ENCODE measurements around the gene CDKAL1. TPM values are rescaled to one million over a fixed set of nuclear protein-coding genes. Genes with fewer than 3 reads are reported as not detected.
A peak's percentile ranks its signal among the peaks of the same experiment; 100 is the strongest.
"Not testable (repeated sequence)": the region's sequence is repeated elsewhere in the genome, so short reads cannot be mapped to it uniquely, and the experiment has no call there.

The CDKAL1 gene
- total RNA-seq, 1 donor from 2014 or later = 11.8 TPM

DNA sequence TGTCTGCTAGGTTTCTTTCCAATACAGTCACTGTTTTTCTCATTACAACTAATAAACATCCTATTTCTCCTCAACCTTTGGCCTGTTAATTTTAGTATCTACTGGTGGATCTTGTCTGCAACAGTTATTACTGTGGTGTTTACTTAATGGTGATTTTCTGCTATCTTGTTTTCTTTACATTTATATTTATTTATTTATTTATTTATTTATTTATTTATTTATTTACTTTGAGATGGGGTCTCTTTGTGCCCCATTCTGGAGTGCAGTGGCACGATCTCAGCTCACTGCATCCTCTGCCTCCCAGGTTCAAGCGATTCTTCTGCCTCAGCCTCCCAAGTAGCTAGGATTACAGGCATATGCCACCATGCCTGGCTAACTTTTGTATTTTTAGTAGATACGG is 15.1 kb downstream of the CDKAL1 start:
- DNase-seq (ENCODE audit: low read depth) = not testable (repeated sequence)

DNA sequence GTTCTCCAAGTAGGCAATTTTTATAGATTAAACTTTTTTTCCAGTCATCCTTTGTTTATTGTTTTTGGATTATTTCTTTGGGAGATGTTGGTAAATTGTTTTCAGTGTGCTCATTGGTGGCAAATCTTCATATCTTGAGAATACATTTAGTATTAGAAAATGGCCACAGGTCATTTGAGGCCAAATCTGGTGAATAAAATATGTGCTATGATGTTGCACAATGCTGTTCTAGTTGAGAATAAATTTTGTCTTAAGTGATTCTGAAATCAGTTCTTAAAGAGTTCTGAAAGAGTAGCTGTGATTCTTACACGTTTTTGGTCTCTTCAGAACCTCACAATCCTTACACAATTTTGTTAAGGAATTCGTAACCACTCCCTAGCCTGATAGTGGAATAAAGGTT is 20.1 kb downstream of the CDKAL1 start:
- no peak for DNase-seq (ENCODE audit: low read depth)

DNA sequence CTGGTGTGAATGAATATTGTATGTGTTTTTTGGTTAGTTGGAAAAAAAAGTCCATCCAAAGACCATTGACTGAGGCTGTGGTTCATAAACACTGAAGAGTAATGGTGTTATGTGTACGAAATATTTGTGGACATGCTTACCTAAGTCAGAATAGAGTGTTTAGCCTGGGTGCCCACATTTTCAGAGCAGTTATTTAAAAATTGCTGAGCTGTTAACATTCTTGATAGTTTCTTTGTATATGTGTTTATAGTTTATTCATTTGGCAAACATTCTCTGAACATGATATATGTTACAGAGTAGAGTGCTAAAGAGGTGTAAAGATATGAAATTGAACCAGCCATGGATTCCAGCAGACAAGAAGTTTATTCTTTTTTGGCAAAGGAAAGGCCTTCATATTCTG is 20.6 kb downstream of the CDKAL1 start:
- no peak for DNase-seq (ENCODE audit: low read depth)

DNA sequence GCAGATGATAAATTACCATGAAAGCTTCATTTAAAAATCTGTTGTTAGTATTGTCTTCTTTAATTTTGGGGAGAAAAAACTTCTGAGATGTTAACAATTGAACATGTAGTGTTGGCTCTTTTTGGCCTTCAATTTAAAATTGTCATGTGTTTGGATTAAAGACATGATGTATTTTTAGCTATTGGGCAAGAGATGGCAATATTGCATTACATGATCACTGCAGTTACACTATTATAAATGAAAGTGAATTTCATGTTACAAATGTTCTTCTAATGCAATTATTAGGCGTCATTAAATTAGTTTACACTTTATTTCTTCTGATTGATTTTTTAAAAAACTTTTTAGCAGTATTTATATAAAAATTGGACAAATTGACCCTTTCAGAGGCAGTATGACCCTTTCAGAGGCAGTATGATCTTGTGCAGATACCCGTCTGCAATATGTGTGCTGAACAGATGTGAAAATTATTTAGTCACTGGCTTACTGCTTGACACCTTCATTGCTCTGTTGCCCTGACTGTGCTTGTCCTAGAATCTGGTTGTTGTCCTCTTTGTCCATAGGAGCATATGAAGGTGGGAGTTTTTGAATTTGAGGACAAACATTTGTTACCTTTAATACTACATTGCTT is 25.8 kb downstream of the CDKAL1 start:
- DNase-seq (ENCODE audit: low read depth) = no peak

DNA sequence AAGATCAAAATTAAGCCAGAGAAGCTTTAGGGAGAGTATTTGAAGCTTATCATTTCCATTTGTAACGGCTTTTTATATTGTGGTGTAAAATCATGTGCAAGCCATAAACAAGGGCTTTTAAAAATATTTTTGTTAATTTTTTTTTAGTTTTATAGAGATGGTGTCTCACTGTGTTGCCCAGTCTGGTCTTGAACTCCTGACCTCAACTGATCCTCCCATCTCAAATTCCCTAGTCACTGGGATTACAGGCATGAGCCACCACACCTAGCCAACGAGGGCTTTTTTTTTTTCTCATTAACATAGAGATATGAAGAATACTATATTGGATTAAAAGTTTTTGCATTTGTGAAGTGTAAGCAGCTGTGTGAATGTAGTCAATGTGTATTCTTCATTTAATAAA is 29.1 kb downstream of the CDKAL1 start:
- DNase-seq (ENCODE audit: low read depth) = no peak

DNA sequence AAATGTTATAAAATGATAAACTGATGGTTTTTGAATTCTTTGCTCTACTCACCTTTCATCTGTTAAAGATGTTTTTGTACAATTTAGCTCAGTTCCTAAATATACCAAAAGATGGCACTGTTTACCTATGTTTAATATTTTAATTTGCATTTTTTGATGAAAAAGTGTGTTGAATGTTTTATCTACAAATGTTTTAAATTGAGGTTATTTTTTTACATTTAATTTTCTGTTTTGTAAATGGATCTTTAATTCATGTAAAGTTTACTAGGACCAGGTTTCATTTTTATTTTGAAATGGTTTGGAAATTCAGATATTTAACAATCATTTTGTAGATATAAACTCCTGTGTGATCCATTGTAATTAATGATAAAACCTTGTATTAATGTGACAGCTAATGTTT is 30.0 kb downstream of the CDKAL1 start:
- peak; percentile 62 for DNase-seq (ENCODE audit: low read depth)

DNA sequence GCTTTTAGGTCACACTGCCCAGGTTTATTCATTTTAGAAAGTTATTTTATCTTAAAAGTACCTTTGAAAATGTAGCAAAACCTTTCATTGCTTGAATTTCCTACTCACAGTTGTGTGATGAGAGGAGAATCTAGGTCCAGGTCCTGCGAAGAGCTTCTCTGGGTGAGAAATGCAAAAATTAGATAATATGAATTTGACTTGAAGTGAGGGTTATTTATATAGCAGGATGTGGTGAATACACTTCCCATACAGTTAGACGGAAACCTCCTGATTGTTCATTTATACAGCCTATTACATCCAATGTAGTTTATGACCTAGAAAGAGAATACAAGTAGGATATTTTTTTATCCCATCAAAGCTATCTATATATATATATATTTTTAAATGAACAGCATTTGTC is 30.5 kb downstream of the CDKAL1 start:
- no peak for DNase-seq (ENCODE audit: low read depth)

DNA sequence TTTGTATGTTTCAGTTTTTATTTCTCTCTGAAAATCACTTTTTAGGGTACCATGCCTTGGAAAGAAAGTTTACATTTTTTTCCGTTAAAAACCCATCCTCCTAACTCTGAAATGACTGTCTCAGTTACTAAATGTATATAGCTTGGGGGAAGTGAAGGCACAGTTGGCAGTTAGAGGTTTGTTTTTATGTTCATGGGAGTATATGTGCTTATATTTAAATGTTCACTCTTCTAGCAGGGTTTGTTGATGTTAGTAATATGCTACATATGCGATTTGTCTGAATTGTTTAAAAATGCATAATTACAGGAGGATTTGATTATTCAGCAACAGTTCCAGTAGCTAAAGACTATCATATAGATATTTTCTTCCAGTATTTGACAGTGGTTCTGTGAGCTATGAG is 31.1 kb downstream of the CDKAL1 start:
- DNase-seq (ENCODE audit: low read depth) = no peak

DNA sequence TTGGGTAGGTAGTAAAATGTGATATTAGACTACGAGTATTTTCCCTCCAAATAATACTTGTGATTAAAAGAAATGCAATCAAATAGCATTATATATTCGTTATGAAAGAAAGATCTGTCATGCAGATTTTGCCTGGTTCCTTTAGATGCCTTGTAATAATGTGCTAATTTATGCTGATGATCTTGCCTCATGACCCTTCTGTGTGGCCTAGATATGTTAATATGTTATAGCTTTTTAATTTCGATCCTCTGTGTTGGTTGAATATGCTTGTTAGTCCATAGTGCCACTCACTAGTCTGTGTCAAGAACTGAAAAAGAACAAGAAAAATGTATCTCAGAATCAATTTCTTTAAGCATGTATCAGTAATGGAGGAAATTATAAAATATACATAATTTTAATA is 31.9 kb downstream of the CDKAL1 start:
- no peak for DNase-seq (ENCODE audit: low read depth)

DNA sequence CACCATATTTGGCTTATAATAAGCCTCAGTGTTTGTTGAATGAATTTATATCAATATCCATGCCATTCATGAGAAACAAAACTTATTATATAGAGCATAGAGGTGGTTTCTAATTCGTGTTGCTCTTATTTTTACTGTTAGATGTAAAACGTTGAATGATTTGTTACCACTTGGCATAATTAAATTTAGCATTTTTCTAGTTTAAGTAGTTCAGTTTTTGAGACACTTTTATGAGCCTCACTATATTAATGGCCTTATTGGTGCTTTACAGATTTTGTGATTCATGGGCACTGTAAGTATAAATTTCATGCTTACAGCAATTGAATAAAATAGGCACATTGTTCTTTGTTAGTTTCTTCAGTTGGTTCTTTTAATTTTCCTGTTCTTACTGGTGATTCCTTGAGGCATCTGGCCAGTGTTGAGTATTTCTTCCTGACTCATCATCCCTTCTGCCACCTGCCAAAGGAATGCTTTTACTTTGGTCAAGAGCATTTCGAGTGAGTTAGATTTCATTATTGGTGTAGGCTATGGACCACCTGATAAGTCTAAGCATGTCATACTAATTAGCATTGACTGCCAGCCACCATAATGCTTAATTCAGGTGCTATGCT is 34.8 kb downstream of the CDKAL1 start:
- DNase-seq (ENCODE audit: low read depth) = peak; percentile 34

DNA sequence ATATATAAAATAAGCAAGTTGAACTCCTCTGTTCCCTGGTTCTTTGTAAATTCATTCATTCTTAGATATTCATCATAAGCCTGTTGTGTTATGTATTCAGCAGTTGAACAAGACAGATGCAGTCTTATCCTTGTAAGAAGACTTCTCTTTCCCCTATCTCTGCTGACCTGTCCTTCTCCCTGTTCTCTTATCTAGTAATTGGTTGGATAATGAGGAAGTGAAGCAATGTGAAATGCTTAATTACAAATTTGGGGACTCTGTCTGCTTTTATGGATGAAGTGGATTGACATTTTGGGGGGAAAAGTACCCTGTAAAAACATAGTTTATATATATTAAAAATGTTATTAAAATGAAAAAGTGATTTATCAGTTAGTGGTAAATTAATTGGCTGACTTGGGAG is 37.0 kb downstream of the CDKAL1 start:
- DNase-seq (ENCODE audit: low read depth) = no peak

DNA sequence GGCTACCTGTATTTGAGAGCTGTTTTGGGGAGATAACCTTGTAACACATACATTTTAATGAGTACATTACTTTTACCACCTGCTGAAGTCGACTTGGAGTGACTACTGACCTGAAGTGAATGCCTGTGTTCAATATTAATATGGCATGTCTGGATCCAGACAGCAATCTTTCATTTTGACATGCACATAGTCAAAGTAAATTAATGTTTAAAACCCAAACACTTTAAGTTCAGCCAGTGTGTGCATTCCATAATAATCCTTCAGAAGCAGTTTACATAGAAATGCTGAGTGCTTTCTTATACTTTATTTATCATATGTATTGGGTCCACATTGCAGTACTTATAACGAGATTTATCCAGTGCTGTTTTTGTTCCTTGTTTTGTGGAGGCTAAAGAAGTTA is 38.0 kb downstream of the CDKAL1 start:
- DNase-seq (ENCODE audit: low read depth) = no peak

DNA sequence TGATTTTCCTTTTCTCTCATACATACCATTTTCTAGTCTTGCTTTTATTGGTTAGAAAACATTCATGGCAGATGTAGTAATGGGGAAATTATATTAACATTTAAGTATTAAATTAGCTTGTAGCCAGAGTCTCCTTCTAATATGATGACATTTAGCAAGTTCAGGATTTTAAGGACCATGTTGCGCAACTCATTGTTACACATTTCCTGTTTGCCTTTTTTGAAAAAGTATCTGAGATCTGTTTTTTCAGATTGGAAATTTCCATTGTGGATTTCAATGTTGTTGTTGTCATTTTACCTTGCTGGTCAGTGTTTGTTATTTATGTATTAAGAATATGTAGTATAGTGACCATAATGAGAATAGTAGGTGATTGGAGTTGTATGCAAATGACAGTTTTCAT is 38.7 kb downstream of the CDKAL1 start:
- DNase-seq (ENCODE audit: low read depth) = peak; percentile 24

DNA sequence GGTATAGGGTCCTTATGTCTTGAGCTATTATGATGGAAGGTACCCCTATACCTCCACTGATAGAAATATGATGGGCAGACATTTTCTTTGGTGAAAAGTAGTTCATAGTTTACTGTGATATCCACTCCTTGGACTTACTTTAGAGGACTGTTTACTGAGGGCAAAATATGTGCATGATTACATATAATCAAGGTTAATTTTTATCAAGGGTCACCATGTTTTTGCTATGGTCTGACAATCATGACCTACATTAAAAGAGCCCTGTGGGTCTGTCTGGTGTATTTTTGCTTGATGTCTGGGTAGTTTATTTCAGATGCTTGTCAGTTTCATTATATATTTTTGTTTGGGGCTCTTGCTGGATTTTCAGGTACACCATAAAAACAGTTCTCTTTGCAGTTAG is 40.1 kb downstream of the CDKAL1 start:
- DNase-seq (ENCODE audit: low read depth) = no peak

DNA sequence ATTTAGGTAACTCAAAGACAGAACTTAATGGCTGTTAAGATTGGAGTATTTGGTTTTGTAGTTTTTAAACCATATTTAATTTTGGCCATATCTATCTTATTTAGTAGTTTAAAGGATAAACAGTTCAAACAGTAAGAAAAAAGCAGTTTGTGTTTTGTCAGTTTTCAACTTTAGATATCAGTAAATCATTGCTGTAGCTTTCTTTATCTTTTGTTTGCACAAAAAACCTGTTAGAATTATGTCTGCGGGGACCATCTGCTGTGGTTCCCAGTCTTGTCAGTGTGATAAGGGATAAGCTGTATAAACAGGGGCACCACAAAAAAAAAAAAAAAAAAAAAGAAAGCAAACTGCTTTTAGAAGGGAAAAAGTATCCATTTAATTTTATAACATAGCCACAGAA is 40.9 kb downstream of the CDKAL1 start:
- DNase-seq (ENCODE audit: low read depth) = no peak

DNA sequence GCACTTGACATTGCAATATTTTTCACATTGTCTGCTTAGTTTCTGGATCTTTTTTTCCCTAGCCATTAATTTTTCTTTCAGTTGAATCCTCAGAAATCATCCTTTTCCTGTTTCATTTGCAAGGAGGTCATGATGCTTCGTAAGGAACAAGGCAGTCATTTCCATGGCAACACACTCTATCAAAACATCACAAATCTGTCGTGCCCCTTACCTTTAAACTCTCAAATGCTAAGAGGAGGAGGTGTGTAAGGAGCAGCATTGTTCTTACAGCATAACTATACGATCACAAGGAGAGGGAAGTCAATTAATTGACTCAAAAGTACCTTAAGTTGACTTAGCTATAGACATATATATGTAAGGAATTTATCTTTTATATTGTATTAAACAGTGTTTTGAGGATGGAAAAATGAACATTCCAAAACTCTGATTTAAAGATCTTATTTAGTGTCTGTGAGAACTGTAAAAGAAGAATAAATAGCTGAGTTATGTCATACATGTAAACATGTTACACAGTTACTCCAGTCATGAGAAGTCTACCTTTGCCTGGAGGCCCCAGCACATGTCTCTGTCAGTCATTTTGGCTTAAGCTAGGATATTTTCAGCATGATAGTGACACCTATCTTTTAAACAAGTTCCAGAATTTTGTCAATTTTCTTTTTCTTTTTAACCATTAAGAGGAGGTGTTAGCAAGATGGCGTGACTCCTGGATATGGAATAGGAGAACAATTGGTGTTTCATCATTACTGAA is 41.6 kb downstream of the CDKAL1 start:
- DNase-seq (ENCODE audit: low read depth) = peak; percentile 72

DNA sequence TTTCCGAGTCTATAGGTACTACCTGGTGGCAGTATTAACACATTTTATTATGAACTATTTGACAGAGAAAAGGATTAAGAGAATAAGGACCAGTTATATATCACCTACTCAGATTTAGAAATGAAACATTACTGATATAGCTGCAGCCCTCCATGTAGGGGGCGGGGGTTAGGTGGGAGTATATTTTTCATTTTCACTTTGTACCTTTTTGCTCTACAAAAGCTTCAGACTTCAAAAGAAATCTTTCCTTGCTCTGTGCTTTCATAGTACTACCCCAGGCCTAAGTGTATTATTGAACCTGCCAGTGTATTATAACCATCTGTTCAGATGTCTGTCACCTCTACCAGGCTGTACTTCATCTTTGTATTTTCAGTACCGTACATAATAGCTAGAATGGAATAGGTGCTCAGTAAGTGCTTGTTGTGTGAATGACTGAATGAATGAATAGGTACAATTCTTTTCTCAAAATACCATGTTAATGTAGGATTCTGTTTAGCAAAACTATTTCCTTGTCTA is 43.0 kb downstream of the CDKAL1 start:
- DNase-seq (ENCODE audit: low read depth) = no peak

DNA sequence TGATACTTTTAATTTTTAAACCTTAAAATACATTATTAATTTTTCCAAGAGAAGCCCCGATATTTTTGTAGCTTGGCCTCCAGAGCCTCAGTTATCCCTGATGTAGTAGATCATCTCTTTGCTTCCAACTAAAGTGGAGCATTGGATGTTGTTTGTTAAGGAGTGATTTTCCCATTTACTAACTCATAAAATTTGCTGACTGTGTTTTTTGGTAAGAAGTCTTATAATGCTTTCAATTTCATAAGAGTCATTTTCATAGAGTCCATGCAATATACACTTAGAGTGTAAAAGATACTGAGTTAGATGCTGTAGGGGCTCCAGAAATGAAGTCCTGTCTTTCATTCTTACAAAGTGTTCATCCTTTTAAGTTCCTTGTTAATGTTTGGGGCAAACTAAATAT is 46.8 kb downstream of the CDKAL1 start:
- DNase-seq (ENCODE audit: low read depth) = no peak

DNA sequence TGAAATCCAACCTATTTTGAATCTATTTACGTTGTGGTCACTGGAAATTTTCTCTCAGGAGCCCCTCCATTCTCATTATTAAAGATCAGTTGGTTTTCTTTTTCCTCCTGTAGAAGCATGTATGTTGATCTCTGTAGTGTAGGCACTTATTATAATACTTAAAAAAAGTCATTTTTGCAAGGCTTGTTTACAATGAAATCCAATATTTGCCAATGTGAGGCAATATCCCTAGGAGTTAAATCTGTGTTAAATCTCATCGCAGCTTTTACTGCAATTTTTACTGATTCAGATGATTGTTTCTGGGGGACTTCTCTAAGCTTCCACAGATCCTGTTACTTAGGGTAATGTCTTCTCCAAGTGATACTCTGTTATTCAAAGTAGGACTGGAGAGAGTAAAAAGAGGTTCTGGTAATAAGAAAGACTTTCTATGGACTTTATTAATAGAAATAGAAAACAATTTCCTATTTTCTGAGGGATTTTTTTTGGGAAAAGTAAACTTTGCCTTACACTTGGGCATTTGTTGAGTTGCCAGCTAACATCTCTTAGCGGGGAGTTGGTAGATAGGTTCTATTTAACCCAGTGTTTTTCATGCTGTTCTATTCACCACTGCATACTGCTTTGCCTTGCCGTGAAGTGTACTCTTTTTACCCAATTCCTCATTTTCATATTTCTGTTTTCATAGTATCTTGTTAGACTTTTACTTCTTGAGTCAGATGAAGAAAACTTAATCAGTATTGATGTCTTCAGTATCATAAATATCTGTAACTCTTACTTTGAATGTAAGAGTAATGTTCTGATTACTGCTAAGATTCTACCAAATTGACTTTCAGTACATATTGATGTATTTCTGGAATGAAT is 48.6 kb downstream of the CDKAL1 start:
- no peak for DNase-seq (ENCODE audit: low read depth)

DNA sequence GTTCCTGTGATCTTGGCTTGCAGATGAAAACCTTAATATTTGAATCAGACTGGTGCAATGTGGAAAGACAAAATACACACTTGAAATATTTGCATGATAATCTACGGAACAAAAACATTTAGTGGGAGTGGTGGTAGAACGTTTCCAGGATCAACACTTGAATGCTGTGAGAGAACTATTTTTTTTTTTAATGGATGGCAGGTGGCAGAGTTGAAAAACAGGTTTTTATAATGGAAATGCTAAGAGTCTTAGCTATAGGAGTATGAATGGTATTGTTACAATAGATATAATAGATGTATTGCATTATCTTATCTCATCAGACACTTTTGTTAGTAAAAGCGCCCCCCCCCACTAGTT is 49.2 kb downstream of the CDKAL1 start:
- no peak for DNase-seq (ENCODE audit: low read depth)

DNA sequence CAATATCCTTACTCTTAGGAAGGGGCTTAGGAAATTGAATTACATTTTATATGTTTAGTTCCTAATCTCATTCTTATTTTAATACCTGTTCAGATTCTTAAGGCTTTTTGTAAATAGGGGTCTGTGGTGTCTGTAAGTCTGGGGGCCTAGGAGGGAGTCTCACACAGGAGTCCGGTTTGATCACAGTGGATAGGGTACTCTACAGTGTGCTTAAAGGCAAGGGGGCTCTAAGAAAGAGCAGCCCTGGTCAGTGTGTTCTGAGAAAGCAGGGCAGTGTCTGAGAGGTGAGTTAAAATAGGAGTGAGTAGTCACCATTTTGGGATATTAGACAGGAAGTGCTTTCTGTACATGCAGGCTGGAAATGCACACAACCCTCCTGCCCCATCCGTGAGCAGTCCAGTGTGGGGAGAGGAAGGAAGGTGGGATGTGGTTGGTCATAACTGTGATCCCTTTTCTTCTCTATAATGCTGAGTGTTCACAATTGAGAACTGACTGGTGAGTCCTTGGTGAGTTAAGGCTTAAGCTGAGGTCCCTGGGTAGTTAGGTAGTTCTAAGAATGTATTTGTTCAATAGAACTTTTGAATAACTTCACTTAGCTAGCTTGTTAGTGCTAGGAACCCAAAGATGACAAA is 50.0 kb downstream of the CDKAL1 start:
- DNase-seq (ENCODE audit: low read depth) = no peak

All from myocyte (in vitro differentiated cells).